Endodermal cell (in vitro differentiated cells): ENCODE measurements around the gene MST1. TPM values are rescaled to one million over a fixed set of nuclear protein-coding genes. Genes with fewer than 3 reads are reported as not detected.

Experiments used
- DNase-seq: peaks from one replicate; pipeline ENCODE4 v3.0.0-alpha.2; 2017
- H3K27ac ChIP-seq: 2 replicates; pipeline ENCODE4 v1.5.1; 2013; ENCODE audit warnings: mild to moderate bottlenecking, low read depth, low read length, moderate library complexity
- H3K27me3 ChIP-seq: 2 replicates; pipeline ENCODE4 v1.6.1; 2013; ENCODE audit warnings: mild to moderate bottlenecking, low read length, moderate library complexity; ENCODE audit not compliant: insufficient read depth, control insufficient read depth, poor library complexity, severe bottlenecking
- H3K36me3 ChIP-seq: 2 replicates; pipeline ENCODE4 v1.7.0; 2013; ENCODE audit warnings: mild to moderate bottlenecking, low read length, moderate library complexity; ENCODE audit not compliant: control insufficient read depth, insufficient read depth
- H3K4me1 ChIP-seq: one replicate; pipeline ENCODE4 v1.7.0; 2013; ENCODE audit warnings: low read length; ENCODE audit not compliant: control insufficient read depth, insufficient read depth
- H3K4me3 ChIP-seq: 2 replicates; pipeline ENCODE4 v1.5.1; 2013; ENCODE audit warnings: mild to moderate bottlenecking, low read length, moderate library complexity
- H3K9ac ChIP-seq: 2 replicates; pipeline ENCODE4 v1.6.1; 2013; ENCODE audit warnings: mild to moderate bottlenecking, low read length, moderate library complexity; ENCODE audit not compliant: poor library complexity, severe bottlenecking; ENCODE audit errors: extremely low read depth
- H3K9me3 ChIP-seq: 2 replicates; pipeline ENCODE4 v1.6.1; 2013; ENCODE audit warnings: mild to moderate bottlenecking, low read length, moderate library complexity; ENCODE audit not compliant: control insufficient read depth
- H3K27ac Mint-ChIP-seq: 2 replicates; pipeline ENCODE4 v1.8.0; 2020; ENCODE audit warnings: mixed read lengths
- H3K27me3 Mint-ChIP-seq: 2 replicates; pipeline ENCODE4 v1.8.0; 2021; ENCODE audit warnings: mild to moderate bottlenecking, mixed read lengths; ENCODE audit not compliant: insufficient read depth
- H3K36me3 Mint-ChIP-seq: 2 replicates; pipeline ENCODE4 v1.8.0; 2020; ENCODE audit warnings: low read depth, mixed read lengths
- H3K4me1 Mint-ChIP-seq: 2 replicates; pipeline ENCODE4 v1.8.0; 2020; ENCODE audit warnings: mixed read lengths
- H3K4me3 Mint-ChIP-seq: 2 replicates; pipeline ENCODE4 v1.8.0; 2020; ENCODE audit warnings: mild to moderate bottlenecking, moderate library complexity, mixed read lengths
- H3K9me3 Mint-ChIP-seq: 2 replicates; pipeline ENCODE4 v1.8.0; 2020; ENCODE audit warnings: mild to moderate bottlenecking, mixed read lengths
- WGBS, 2 experiments: methylation state at CpG; one replicate each; pipeline versions ENCODE4 v1.1.5 to v1.1.7; 2013; ENCODE audit warnings: missing lambda C conversion rate in 2 of 2, mixed read lengths in 1 of 2; ENCODE audit not compliant: insufficient coverage in 1 of 2, insufficient read length in 1 of 2; 5-methylcytosine and 5-hydroxymethylcytosine counted together
- total RNA-seq, 2 donors: library from RNA; stranded (reverse); fragmentation: NEBNext Ultra II Directional in 1 of 2; extraction: Animal tissue kit (Norgen Biotek cat#: 25700) in 1 of 2; gene quantifications; 2 replicates in 1 of 2; 3 replicates in 1 of 2; pipeline ENCODE4 v1.2.1, GENCODE V29; 2021
- TF ChIP-seq, protein P1 (sequence below): fragments of 200-600 bp; sonication (generic); conservative IDR thresholded peaks from 2 replicates; pipeline ENCODE4 v1.5.0; 2021; ENCODE audit warnings: antibody characterized with exemption, mild to moderate bottlenecking

The MST1 gene
- total RNA-seq, 2 donors from 2014 or later: 30.8 to 35.5 TPM

DNA sequence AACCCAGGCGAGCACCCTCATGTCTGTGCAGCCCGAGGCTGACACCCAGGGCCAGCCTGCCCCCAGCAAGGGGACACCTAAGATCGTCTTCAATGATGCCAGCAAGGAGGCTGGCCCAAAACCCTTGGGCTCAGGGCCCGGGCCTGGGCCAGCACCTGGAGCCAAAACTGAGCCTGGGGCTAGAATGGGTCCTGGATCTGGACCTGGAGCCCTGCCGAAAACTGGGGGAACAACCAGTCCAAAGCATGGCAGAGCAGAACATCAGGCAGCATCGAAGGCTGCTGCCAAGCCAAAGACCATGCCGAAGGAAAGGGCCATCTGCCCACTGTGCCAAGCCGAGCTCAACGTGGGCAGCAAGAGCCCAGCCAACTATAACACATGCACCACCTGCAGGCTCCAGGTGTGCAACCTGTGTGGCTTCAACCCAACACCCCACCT lies 46.5 kb downstream of the MST1 start:
- no peaks in the 10 kb centered on the region for H3K36me3 Mint-ChIP-seq
- no peak overlapping the region for H3K27ac ChIP-seq
- TF ChIP-seq, protein P1, sequence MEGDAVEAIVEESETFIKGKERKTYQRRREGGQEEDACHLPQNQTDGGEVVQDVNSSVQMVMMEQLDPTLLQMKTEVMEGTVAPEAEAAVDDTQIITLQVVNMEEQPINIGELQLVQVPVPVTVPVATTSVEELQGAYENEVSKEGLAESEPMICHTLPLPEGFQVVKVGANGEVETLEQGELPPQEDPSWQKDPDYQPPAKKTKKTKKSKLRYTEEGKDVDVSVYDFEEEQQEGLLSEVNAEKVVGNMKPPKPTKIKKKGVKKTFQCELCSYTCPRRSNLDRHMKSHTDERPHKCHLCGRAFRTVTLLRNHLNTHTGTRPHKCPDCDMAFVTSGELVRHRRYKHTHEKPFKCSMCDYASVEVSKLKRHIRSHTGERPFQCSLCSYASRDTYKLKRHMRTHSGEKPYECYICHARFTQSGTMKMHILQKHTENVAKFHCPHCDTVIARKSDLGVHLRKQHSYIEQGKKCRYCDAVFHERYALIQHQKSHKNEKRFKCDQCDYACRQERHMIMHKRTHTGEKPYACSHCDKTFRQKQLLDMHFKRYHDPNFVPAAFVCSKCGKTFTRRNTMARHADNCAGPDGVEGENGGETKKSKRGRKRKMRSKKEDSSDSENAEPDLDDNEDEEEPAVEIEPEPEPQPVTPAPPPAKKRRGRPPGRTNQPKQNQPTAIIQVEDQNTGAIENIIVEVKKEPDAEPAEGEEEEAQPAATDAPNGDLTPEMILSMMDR: no peak
- WGBS, 2 experiments: 89 to 90% methylated on average over 7 to 9 of the region's 9 CpGs
- no peaks in the 10 kb centered on the region for H3K36me3 ChIP-seq
- H3K27ac Mint-ChIP-seq: no peak overlapping the region
- no peak overlapping the region for H3K4me3 ChIP-seq
- no peak overlapping the region for H3K9ac ChIP-seq
- no peaks in the 10 kb centered on the region for H3K9me3 ChIP-seq
- H3K4me3 Mint-ChIP-seq: no peak overlapping the region
- H3K27me3 Mint-ChIP-seq: no peaks in the 10 kb centered on the region
- H3K4me1 Mint-ChIP-seq: no peaks in the 10 kb centered on the region
- no peaks in the 10 kb centered on the region for H3K9me3 Mint-ChIP-seq
- no peaks in the 10 kb centered on the region for H3K27me3 ChIP-seq
- DNase-seq: no peak
- no peaks in the 10 kb centered on the region for H3K4me1 ChIP-seq

DNA sequence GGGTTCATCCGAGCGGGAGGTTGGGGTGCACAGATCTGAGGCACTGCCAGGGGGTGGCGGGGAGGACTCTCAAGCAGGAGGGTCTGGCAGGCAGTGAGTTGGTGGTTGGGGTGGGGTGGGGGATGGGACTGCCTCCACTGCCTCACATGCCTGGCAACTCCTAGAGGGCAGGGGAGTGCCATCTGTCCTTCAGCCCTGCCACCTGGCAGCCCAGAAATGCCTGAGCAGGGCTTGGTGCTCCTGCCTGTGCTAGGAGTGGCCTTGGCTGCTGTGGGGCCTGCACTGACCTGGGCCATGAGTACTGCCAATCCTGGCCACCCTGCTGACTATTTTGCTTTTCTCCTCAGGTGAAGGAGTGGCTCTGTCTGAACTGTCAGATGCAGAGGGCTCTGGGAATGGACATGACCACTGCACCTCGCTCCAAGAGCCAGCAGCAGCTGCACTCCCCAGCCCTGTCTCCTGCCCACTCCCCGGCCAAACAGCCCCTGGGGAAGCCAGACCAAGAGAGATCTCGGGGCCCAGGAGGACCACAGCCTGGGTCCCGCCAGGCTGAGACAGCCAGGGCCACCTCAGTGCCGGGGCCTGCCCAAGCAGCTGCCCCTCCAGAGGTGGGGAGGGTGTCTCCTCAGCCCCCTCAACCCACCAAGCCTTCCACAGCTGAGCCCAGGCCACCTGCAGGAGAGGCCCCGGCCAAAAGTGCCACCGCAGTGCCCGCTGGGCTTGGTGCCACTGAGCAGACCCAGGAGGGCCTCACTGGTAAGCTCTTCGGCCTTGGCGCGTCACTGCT lies 47.2 kb downstream of the MST1 start:
- Mint-ChIP-seq H3K4me3 (no peak overlapping the region), H3K27ac (no peak overlapping the region), H3K36me3 (no peaks in the 10 kb centered on the region), H3K9me3 (no peaks in the 10 kb centered on the region), H3K27me3 (no peaks in the 10 kb centered on the region), H3K4me1 (no peaks in the 10 kb centered on the region)
- no peaks in the 10 kb centered on the region for H3K27me3 ChIP-seq
- H3K9me3 ChIP-seq: no peaks in the 10 kb centered on the region
- H3K4me1 ChIP-seq: no peaks in the 10 kb centered on the region
- H3K36me3 ChIP-seq: no peaks in the 10 kb centered on the region
- H3K27ac ChIP-seq: no peak overlapping the region
- TF ChIP-seq, protein P1: no peak
- 90 to 93% methylated on average over 2 to 14 of the region's 14 CpGs for WGBS, 2 experiments
- no peak overlapping the region for H3K9ac ChIP-seq
- DNase-seq: no peak
- H3K4me3 ChIP-seq: no peak overlapping the region

DNA sequence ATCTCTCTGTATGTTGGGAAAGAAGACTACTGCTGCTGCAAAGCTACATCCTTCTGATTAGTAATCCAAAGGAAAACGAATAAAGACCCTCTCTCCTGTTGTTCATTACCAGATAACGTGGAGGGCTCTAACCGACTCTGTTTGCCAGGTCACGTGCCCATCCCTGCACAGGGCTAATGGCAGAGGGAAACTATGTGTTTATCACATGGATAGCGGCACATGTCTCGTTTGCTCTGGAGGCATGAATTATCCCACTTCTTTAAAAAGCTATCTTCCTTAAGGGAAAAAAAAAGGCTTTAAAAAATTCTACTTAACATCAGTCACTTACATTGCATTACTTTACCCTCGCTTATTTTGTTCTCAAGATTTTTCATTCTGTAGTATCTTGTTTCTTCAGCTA lies 48.0 kb downstream of the MST1 start:
- Histone ChIP-seq H3K36me3 (no peaks in the 10 kb centered on the region), H3K4me3 (no peak overlapping the region), H3K4me1 (no peaks in the 10 kb centered on the region), H3K9me3 (no peaks in the 10 kb centered on the region), H3K9ac (no peak overlapping the region), H3K27ac (no peak overlapping the region), H3K27me3 (no peaks in the 10 kb centered on the region)
- TF ChIP-seq, protein P1: no peak
- Mint-ChIP-seq H3K36me3 (no peaks in the 10 kb centered on the region), H3K27ac (no peak overlapping the region), H3K4me1 (no peaks in the 10 kb centered on the region), H3K27me3 (no peaks in the 10 kb centered on the region), H3K4me3 (no peak overlapping the region), H3K9me3 (no peaks in the 10 kb centered on the region)
- no peak for DNase-seq
- WGBS, 2 experiments: 76 to 77% methylated on average over 6 to 7 of the region's 7 CpGs
